GM18511 (cell line): ENCODE results near the gene REPS1.
"Not testable (repeated sequence)": the region's sequence is repeated elsewhere in the genome, so short reads cannot be mapped to it uniquely, and the experiment has no call there.

Experiments used
- ATAC-seq: cut with Tn5 transposase; IDR thresholded peaks from one replicate; pipeline ENCODE4 v1.9.1; 2021; ENCODE audit warnings: mild to moderate bottlenecking, moderate library complexity; ENCODE audit not compliant: unreplicated experiment

The REPS1 gene, protein sequence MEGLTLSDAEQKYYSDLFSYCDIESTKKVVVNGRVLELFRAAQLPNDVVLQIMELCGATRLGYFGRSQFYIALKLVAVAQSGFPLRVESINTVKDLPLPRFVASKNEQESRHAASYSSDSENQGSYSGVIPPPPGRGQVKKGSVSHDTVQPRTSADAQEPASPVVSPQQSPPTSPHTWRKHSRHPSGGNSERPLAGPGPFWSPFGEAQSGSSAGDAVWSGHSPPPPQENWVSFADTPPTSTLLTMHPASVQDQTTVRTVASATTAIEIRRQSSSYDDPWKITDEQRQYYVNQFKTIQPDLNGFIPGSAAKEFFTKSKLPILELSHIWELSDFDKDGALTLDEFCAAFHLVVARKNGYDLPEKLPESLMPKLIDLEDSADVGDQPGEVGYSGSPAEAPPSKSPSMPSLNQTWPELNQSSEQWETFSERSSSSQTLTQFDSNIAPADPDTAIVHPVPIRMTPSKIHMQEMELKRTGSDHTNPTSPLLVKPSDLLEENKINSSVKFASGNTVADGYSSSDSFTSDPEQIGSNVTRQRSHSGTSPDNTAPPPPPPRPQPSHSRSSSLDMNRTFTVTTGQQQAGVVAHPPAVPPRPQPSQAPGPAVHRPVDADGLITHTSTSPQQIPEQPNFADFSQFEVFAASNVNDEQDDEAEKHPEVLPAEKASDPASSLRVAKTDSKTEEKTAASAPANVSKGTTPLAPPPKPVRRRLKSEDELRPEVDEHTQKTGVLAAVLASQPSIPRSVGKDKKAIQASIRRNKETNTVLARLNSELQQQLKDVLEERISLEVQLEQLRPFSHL

DNA sequence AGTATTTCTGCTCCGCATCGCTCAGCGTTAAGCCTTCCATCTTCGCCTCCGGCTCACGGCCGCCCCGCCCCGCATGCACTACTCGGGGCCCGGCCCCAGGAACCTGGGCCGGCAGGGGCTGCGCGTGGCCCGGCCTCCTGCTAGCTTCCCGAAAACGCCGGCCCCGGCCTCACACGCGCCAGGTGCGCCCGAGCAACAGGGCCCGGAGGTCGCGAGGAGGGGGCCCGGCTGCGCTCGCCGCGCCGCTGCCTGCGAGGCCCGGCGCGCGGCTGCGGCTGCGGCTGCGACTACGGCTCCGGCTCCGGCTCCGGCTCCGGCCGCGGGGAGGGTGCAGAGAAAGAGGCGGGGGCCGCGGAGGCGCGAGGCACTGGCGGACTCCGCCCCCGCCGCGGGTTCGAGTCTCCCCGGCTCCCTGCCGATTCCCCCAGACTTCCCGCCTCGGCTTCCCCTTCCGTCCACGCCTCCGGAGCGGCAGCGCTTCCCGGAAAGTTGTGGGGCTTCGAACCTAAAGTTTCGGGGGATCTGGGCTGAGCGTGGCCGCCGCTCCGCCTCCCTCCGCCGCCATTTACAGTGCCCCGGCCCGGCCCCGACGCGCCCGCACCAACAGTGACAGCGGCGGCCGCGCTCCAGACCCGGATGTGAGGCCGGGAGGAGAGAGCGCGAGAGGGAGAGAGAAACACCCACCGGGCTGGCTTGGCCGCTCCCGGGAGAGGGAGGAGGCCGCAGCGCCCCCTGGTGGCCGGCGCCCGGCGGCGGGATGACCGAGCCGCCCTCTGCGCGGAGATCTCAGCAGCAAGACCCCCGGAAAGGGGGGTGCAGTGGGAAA, at the start of gene REPS1:
REPS1 (minus strand) TSS at position 611 of the 826 bp plus-strand sequence; CDS start at position 40, 571 bp downstream.
- peak; percentile 91 for ATAC-seq

DNA sequence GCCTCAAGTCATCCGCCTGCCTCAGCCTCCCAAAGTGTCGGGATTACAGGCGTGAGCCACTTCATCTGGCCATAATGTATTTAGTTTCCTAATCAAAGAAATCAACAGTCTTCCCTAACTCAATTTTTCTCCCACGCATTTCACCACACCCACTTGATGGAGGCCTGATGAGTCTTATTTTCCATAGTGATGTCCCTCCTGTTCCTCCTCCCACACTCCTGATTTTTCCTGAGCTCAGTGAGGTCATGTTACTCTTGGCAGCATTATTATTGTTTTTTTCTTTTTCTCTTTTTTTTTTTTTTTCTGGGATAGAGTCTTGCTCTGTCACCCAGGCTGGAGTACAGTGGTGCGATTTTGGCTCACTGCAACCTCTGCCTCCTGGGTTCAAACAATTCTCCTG, 49.4 kb upstream of the REPS1 start:
- ATAC-seq: no peak

DNA sequence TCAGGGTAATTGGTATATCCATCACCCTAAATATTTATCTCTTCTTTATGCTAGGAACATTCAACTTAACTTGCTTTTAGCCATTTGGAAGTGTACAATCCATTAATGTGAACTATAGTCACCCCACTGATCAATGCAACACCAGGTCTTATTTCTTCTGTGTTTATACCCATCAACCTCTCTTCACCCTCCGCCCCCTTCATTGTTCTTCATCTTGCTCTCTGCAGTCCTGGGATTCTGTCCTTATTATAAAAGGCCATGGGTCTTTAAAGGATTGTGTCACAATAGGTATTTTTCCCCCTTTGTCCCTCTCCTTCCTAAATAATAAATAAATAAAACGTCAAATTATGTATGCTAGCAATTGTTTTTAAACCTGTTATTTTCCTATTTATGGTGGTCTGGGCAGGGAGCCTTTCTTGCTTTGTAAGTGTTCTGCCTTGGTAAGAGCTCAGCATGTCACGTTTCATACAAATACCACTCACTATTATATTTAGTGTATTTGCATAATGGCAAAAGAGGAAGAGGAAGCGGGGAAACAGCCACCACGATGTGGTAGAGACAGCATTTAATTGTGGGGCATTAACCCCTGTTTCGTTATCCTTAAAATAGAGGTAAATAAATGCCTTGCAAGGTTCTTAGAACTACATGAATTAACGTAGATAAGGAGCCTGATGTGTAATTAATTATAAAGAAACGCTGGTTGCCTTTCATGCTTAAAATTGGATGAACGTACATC, 42.3 kb upstream of the REPS1 start:
- ATAC-seq: peak; percentile 45

DNA sequence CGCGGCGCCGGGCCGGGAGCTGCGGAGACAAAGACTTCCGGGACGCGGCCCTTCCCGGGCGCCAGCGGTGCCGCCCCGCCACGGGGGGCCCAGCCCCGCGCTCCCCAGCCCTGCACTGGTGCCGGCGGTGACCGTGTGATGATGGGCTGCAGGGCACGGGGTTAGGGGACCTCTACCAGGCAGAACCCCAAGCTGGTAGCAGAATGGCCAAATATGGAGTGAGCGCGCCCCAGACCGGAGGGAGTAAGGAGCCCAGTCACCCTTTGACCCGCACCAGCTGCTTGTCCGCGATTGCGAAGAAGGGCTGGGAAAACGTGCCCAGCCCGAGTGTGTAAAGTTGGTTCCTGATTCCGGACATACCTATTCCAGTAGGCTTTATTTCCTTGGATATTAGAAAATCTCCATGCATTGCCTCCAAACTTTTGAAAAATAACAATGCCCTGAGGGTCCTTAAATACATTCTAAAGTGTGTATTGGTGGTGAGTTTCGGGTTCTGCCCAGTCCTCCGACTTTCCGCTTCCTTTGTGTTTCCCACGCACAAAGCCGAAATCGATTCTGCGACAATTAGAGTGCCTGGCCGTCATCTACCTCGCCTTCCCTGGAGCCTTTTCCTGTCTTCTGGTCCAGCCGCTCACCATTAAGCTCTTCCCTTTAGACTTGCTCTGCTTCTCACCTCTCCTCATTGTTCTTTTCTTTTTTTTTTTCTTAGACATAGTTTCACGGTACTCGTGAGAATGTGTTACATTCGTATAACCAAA, 41.6 kb upstream of the REPS1 start:
- ATAC-seq: peak; percentile 46

DNA sequence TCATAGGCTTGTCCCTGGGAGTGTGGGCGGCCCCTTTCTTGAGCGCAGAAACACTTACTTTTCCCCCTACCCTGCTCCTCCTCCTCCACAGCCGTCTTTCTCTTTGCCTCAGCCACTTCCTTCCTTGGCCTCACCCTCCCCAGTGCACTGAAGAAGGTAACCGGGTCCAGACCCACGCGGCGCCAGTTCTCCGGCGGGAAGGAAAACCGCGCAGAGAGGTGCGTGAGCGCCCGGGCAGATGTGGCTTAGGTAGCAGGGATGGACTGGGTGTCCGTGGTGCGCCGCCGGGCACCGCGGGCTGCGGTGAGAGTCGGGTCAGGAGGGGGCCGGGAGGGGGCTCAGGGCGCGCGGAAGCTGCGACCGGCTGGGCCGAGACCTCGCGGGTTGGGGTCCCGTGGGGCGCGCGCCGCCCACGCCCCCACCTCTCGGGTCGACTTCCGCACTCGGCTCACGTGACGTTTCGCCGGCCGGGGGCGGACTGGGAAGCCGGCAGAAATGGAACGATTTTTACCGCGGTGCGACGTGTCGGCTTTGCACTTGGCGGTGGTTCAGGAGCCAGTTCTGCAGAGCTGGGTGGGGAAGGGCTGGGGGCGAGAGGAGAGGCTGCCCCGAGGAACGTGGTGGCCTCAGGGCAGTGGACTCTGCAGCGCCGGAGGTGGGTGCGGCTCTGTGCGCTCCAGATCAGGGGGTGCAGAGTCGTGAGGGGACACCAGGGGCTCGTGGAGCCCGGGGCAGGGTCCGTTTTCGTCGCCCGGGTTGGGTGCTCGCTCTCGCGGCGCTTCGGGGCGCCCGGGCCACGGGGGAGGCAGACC, 40.8 kb upstream of the REPS1 start, which contains the start of gene ABRACL:
ABRACL (plus strand) TSS at position 88 of the 812 bp plus-strand sequence. CDS start 5,416 bp downstream, outside the sequence.
- ATAC-seq: peak; percentile 66

DNA sequence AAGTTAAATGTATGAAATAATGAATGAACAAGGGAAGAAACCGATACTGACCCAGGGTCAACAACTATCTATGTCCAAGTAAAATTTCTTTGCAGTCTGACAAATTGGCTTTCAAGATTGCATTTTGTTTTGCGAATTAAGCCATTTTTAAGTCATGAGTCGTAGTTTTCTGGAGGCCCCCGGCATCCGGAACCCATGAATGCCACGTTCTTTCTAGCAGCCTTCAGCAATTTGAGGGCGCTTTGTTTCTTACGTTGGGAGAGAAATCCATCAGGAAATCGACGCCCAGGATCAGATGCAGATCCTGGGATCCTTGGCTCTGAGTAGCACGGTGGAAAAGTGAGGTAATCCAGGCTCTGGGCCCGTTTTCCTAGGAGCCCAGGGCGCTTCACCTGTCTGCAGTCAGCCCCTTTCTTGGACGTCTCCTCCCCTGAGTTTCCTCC, 40.2 kb upstream of the REPS1 start:
- peak; percentile 1 for ATAC-seq

DNA sequence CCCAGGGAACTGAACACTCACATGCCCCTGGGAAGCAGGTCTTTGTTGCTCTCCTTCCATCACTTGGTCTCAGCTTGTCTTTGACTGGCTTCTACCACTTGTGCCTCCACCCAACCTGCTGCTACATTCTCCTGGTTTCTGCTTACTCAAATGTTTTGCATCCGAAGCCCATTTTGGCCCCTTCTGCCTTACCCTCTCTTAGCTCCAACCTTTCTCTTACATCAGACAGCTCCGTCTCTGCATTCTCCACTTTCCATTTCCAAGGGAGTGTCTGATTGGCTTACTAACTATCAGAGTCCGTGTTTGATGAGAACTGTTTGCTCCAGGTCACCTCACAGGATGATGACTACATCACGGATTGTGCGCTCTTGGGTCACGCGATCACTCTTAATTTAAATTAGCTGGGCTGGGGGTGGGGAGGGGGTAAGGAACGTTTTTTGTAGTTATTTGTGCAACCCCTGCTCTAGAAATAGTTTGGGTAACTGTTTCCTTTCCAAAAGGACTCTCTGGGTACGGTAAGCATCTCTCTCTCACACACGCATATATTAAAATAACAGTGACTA, 39.6 kb upstream of the REPS1 start:
- ATAC-seq: no peak

DNA sequence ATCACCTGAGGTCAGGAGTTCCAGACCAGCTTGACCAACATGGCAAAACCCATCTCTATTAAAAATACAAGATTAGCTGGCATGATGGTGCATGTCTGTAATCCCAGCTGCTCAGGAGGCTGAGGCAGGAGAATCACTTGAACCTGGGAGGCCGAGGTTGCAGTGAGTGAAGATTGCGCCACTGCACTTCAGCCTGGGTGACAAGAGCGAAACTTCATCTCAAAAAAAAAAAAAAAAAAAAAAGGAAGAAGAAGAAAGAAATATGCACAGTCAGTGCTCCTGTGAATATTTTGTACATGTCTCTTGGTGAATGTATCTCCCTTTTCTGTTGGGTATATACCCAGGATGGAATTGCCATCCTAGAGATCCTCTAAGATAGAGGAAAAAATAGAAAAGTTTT, 37.4 kb upstream of the REPS1 start:
- not testable (repeated sequence) for ATAC-seq

DNA sequence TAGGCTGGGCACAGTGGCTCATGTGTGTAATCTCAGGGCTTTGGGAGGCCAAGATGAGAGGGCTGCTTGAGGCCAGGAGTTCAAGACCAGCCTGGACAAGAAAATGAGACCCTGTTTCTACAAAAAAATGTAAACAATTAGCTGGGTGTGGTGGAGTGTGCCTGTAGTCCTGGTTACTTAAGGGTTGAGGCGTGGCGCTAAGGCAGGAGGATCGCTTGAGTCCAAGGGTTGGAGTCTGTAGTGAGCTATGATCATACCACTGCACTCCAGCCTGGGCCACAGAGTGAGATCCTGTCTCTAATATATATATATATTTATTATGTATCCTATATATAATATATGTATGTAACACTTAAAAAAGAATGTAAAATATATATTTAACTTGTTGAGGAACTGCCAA, 32.6 kb upstream of the REPS1 start:
- no peak for ATAC-seq

DNA sequence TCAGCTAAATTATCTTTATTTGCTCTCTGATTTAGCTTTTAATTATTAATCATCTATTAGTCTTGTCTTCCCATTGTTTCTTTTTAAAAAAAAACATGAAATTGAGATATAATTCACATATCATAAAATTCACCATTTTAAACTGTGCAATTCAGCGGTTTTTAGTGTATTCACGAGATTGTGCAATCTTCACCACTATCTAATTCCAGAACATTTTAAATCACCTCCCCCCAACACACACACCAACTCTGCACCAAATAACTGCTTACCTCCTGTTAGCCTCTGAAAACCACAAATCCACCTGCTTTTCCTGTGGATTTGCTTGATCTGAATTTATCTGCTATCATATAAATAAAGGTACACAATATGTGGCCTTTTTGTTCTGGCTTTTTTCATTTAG, 31.7 kb upstream of the REPS1 start:
- ATAC-seq: no peak

DNA sequence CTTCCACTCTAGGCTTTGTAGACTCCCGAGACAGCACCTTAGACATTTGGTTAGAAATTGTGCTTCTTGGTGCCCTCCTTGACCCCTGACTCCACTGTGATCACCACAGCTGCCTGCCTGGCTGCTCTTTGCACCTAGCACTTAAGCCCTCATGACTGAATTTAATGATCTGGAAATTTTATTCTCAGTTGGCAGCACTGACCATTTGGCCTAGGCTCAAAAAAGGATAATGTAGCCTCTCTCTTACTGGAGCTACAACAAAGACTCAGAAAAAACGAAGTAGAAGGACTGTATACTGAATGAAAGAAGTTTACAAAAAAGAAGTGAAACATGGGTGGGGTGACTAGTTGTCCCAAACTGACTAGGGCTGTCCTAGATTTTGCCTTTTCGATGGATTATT, 29.2 kb upstream of the REPS1 start:
- ATAC-seq: no peak

DNA sequence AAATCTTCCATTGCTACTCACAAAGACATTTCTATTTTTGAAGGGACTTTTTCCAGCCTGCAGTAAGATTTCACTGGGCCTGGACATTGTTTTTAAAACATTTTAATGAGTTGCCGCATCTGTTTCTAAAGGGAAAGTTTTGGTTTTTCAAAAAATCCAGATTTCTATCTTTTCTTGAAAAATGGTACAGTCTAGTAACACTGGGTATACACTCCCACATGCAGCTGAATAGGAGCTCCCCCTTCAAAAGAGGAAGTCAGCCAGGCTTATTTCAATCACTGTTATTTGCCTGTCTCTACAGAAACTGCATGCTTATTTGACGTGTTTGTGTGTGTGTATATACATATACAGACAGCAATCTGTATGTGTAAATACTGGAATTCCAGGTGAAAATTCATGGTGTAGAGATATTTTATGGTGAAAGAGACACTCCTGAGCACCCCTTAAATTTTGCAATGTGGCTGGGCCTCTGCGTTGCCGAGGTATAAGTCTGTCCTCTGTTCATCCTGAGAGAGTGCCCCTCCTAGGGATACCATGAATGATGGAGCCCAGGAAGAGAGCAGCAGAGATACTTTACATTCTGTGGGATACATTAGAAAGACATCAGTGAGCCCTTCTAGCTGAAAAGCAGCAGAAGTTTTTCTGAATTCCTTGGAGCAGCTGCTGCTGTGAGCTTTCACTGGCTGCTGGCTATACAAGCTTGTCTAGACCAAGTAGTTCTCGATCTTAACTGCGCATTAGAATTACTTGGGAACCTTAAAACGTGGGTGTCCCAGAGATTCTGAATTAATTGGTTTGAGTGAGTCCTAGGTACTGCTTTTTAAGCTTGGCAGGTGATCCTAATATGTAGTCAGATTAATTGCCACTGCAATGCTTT, 28.5 kb upstream of the REPS1 start:
- peak; percentile 95 for ATAC-seq

DNA sequence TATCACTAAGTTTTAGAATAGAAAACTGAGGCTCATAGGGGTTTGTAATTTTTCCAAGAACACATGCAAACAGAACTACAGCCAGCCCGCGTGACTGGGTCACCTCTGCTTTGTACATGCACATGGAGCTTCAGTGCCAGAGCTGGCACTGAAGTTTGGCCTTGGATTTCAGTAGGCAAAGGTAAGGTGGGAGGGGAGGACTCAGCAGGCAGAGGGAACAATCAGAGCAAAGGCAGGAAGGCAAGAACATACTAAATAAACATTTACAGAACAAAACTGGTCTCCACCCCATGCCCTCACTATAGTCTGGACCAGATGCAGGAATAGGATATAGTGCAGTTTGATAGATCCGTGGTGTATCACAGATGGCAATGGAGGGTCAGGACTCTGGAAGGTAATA, 26.9 kb upstream of the REPS1 start:
- no peak for ATAC-seq

DNA sequence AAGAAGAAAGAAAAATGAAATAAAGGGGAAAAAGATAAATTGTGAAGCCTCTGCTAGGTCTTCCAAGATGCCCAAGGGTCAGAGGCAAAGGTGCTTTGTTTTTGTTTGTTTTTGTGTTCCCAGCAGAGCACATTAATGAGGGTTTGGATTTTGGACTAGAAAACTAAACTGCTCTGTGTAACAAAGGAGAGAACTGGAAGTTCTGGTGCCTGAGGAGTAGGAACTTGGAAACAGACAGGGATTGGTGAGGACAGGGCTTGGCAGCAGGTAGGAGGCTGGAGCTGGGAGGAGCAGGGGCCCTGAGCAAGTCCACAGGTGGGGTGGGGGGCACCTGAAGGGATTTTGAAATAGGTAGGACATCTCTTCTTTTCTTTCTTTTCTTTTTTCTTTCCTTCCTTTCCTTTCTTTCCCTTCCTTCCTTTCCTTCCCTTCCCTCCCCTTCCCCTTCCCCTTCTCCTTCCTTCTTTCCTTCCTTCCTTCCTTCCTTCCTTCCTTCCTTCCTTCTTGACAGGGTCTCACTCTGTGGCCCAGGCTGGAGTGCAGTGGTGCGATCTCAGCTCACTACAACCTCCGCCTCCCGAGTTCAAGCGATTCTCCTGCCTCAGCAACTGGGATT, 25.2 kb upstream of the REPS1 start:
- no peak for ATAC-seq

DNA sequence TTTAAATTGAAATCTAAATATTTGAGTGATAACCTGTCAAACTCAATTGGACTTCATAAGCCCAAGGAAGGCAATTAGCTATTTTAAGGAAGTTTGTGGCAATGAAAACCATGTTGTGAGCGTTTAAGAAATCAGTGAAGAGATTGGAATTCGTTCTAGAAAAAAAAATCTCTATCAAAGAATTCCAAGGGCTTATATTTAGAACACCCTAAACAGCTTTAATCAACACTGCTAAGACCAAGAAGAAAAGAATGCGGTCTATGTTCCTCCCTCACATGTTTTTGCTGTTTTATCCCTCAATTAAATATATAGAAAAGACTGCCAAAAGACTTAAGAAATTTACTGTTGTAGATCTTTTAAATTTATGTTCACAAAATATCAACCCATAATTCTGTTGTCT, 23.9 kb upstream of the REPS1 start:
- no peak for ATAC-seq

DNA sequence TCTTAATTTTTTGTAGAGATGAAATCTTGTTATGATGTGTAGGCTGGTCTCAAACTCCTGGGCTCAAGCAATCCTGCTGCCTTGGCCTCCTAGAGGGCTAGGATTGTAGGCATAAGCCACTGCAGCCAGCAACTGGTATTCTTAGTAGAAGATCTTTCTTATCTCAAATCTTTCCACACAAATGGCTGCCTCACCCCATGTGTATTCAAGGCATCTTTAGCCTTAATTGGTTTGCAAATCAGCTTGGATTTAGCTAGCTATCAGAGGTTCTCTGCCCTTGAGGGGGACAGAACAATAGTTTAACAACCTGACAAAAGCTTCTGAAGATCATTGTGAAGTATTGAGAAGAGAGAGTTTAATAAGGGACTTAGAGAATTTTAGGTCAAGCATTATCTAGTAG, 22.6 kb upstream of the REPS1 start:
- ATAC-seq: no peak

DNA sequence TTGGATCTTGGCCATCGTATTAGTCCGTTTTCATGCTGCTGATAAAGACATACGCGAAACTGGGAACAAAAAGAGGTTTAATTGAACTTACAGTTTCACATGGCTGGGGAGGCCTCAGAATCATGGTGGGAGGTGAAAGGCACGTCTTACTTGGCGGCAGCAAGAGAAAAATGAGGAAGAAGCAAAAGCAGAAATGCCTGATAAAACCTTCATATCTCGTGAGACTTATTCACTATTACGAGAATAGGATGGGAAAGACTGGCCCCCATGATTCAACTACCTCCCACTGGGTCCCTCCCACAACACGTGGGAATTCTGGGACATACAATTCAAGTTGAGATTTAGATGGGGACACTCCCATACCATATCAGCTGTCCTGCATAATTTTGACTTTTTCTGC, 20.1 kb upstream of the REPS1 start:
- ATAC-seq: no peak
